ENCODE data around the gene PPP1R12B. TPM values are rescaled to one million over a fixed set of nuclear protein-coding genes. Genes with fewer than 3 reads are reported as not detected.
A peak's percentile ranks its signal among the peaks of the same experiment; 100 is the strongest.

PPP1R12B gene
- total RNA-seq, 1 donor from 2014 or later = 21.8 TPM

DNA sequence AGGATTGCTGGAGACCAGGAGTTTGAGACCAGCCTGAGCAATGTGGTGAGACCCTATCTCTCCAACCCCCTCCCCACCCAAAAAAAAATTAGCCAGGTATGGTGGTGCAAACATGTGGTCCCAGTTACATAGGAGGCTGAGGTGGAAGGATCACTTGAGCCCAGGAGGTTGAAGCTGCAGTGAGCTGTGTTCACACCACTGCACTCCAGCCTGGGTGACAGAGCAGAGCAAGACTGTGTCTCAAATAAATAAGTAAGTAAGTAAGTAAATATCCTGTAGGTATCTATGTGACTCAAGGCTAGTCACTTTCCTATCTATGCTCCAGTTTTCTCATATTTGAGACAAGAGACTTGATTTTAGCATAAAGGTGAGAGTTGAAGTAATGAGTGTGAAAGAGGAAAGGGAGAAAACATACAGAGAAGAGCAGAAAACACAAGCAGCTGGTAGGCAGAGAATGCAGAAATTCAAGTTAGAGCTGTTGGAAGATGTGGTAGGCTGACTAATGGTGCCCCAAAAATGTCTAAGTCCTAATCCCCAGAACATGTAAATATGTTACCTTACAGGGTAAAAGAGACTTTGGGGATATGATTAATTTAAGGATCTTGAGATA, 7.5 kb downstream of the PPP1R12B start:
- no peak overlapping the region for H3K4me3 ChIP-seq
- H3K36me3 ChIP-seq = no peaks in the 10 kb centered on the region
- DNase-seq (ENCODE audit: low spot score) = no peak
- peaks cover 3% of the 10 kb centered on the region for H3K4me1 ChIP-seq
- Mint-ChIP-seq H3K4me3 (no peak overlapping the region), H3K9me3 (no peaks in the 10 kb centered on the region), H3K4me1 (peaks cover 2% of the 10 kb centered on the region), H3K27me3 (ENCODE audit: insufficient read depth, low read depth) (no peaks in the 10 kb centered on the region), H3K27ac (no peak overlapping the region), H3K36me3 (no peaks in the 10 kb centered on the region)
- TF ChIP-seq EZH2 (IDR thresholded peaks at IDR 0.05) = no peak
- TF ChIP-seq, protein P1, sequence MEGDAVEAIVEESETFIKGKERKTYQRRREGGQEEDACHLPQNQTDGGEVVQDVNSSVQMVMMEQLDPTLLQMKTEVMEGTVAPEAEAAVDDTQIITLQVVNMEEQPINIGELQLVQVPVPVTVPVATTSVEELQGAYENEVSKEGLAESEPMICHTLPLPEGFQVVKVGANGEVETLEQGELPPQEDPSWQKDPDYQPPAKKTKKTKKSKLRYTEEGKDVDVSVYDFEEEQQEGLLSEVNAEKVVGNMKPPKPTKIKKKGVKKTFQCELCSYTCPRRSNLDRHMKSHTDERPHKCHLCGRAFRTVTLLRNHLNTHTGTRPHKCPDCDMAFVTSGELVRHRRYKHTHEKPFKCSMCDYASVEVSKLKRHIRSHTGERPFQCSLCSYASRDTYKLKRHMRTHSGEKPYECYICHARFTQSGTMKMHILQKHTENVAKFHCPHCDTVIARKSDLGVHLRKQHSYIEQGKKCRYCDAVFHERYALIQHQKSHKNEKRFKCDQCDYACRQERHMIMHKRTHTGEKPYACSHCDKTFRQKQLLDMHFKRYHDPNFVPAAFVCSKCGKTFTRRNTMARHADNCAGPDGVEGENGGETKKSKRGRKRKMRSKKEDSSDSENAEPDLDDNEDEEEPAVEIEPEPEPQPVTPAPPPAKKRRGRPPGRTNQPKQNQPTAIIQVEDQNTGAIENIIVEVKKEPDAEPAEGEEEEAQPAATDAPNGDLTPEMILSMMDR (IDR thresholded peaks at IDR 0.05) = no peak
- TF ChIP-seq EZH2phosphoT487 (IDR thresholded peaks at IDR 0.05) = no peak
- H2AFZ ChIP-seq (replicated peaks) = no peak overlapping the region
- H3K79me2 ChIP-seq (ENCODE audit: low read depth) = peaks cover 63% of the 10 kb centered on the region
- no peaks in the 10 kb centered on the region for H3K27me3 ChIP-seq
- no peaks in the 10 kb centered on the region for H3K9me3 ChIP-seq (ENCODE audit: low read depth)
- peaks cover 5% of the 10 kb centered on the region for H3F3A ChIP-seq (ENCODE audit: low read depth)
- no peaks in the 10 kb centered on the region for H4K20me1 ChIP-seq (ENCODE audit: low read depth)
- no peak overlapping the region for H3K4me2 ChIP-seq
- no peak overlapping the region for H3K27ac ChIP-seq
- H3K9ac ChIP-seq = no peak overlapping the region

DNA sequence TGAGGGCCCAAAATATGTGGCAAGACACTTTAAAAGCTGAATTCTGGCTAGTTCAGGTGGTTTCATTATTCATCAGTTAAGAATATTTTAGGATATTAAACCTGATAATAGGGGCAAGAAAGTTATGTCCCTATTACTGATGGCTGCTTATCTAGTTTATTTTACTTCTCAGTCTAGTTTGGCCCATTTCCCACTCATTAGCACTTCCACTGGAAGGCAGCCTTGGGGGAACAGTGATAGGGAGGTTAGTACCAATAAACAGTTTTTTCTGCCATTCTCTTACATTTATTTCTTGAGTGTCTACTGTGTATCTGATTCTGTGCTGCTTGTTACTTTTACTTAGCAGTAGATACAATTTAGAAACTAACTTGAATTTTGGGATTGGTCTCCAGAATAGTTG, 9.0 kb downstream of the PPP1R12B start:
- Histone ChIP-seq H3K36me3 (no peaks in the 10 kb centered on the region), H2AFZ (replicated peaks) (no peak overlapping the region), H3K9ac (no peak overlapping the region), H3K27ac (no peak overlapping the region), H3K27me3 (no peaks in the 10 kb centered on the region), H3K4me3 (no peak overlapping the region), H4K20me1 (ENCODE audit: low read depth) (no peaks in the 10 kb centered on the region), H3F3A (ENCODE audit: low read depth) (peaks cover 5% of the 10 kb centered on the region), H3K9me3 (ENCODE audit: low read depth) (no peaks in the 10 kb centered on the region), H3K79me2 (ENCODE audit: low read depth) (peaks cover 54% of the 10 kb centered on the region), H3K4me2 (no peak overlapping the region), H3K4me1 (peaks cover 15% of the 10 kb centered on the region)
- DNase-seq (ENCODE audit: low spot score) = no peak
- no peaks in the 10 kb centered on the region for H3K9me3 Mint-ChIP-seq
- no peak overlapping the region for H3K27ac Mint-ChIP-seq
- no peak overlapping the region for H3K4me3 Mint-ChIP-seq
- TF ChIP-seq EZH2phosphoT487 (IDR thresholded peaks at IDR 0.05) = no peak
- TF ChIP-seq EZH2 (IDR thresholded peaks at IDR 0.05) = no peak
- TF ChIP-seq, protein P1 (IDR thresholded peaks at IDR 0.05) = no peak
- peaks cover 16% of the 10 kb centered on the region for H3K4me1 Mint-ChIP-seq
- H3K27me3 Mint-ChIP-seq (ENCODE audit: insufficient read depth, low read depth) = no peaks in the 10 kb centered on the region
- no peaks in the 10 kb centered on the region for H3K36me3 Mint-ChIP-seq

DNA sequence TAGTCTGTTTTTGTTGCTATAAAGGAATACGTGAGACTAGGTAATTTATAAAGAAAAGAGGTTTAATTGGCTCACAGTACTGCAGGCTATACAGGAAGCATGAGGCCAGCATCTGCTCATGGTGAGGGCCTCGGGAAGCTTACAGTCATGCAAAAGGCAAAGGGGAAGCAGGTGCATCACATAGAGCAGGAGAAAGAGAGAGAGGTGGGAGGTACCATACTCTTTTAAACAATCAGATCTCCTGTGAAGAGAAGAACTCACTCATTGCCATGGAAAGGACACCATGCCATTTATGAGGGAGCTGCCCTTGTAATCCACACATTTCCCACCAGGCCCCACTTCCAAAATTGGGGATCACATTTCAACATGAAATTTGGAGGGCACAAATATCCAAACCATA, 12.7 kb downstream of the PPP1R12B start:
- H3K27me3 ChIP-seq = no peaks in the 10 kb centered on the region
- no peak for TF ChIP-seq EZH2phosphoT487 (IDR thresholded peaks at IDR 0.05)
- TF ChIP-seq, protein P1 (IDR thresholded peaks at IDR 0.05) = no peak
- no peak for TF ChIP-seq EZH2 (IDR thresholded peaks at IDR 0.05)
- H3K4me1 ChIP-seq = peaks cover 15% of the 10 kb centered on the region
- H3K9me3 ChIP-seq (ENCODE audit: low read depth) = no peaks in the 10 kb centered on the region
- H3K4me3 ChIP-seq = no peak overlapping the region
- Mint-ChIP-seq H3K9me3 (no peaks in the 10 kb centered on the region), H3K4me1 (peaks cover 14% of the 10 kb centered on the region), H3K27me3 (ENCODE audit: insufficient read depth, low read depth) (no peaks in the 10 kb centered on the region), H3K4me3 (no peak overlapping the region), H3K27ac (no peak overlapping the region), H3K36me3 (no peaks in the 10 kb centered on the region)
- H2AFZ ChIP-seq (replicated peaks) = no peak overlapping the region
- H3K9ac ChIP-seq = no peak overlapping the region
- no peaks in the 10 kb centered on the region for H3K36me3 ChIP-seq
- H3K4me2 ChIP-seq = peak overlapping the region; percentile 14
- DNase-seq (ENCODE audit: low spot score) = no peak
- H3K79me2 ChIP-seq (ENCODE audit: low read depth) = peaks cover 55% of the 10 kb centered on the region
- peaks cover 2% of the 10 kb centered on the region for H3F3A ChIP-seq (ENCODE audit: low read depth)
- H3K27ac ChIP-seq = no peak overlapping the region
- H4K20me1 ChIP-seq (ENCODE audit: low read depth) = no peaks in the 10 kb centered on the region

All from neural progenitor cell (in vitro differentiated cells).